Retinal pigment epithelial cell (primary cell): ENCODE results near the gene ARL13B.

Source experiments
- DNase-seq: peaks from one replicate; pipeline ENCODE4 v3.0.0-alpha.2; 2010; ENCODE audit warnings: low read depth
- H3K4me3 ChIP-seq: 2 replicates; pipeline ENCODE4 v1.5.1; 2011; ENCODE audit warnings: mild to moderate bottlenecking, low read length, control low read depth, moderate library complexity
- TF ChIP-seq, protein P1 (sequence below): conservative IDR thresholded peaks from 2 replicates; pipeline ENCODE4 v1.5.1; 2011; ENCODE audit warnings: low read depth, low read length, control low read depth, inconsistent platforms

The ARL13B gene

DNA sequence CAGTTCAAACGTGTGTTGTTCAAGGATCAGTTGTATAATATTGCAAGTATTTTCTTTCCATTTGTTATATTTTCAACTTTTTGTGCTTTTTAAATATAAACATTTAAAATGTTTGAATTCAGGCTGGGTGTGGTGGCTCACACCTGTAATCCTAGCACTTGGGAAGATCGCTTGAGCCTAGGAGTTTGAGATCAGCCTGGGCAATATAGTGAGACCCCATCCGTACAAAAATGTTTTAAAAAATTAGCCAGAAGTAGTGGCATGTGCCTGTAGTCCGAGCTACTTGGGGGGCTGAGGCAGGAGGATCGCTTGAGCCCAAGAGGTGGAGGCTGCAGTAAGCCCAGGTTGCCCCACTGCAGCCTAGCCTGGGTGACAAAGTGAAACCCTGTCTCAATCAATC lies 4.7 kb downstream of the ARL13B start:
- TF ChIP-seq, protein P1, sequence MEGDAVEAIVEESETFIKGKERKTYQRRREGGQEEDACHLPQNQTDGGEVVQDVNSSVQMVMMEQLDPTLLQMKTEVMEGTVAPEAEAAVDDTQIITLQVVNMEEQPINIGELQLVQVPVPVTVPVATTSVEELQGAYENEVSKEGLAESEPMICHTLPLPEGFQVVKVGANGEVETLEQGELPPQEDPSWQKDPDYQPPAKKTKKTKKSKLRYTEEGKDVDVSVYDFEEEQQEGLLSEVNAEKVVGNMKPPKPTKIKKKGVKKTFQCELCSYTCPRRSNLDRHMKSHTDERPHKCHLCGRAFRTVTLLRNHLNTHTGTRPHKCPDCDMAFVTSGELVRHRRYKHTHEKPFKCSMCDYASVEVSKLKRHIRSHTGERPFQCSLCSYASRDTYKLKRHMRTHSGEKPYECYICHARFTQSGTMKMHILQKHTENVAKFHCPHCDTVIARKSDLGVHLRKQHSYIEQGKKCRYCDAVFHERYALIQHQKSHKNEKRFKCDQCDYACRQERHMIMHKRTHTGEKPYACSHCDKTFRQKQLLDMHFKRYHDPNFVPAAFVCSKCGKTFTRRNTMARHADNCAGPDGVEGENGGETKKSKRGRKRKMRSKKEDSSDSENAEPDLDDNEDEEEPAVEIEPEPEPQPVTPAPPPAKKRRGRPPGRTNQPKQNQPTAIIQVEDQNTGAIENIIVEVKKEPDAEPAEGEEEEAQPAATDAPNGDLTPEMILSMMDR: no peak
- no peak overlapping the region for H3K4me3 ChIP-seq
- no peak for DNase-seq

DNA sequence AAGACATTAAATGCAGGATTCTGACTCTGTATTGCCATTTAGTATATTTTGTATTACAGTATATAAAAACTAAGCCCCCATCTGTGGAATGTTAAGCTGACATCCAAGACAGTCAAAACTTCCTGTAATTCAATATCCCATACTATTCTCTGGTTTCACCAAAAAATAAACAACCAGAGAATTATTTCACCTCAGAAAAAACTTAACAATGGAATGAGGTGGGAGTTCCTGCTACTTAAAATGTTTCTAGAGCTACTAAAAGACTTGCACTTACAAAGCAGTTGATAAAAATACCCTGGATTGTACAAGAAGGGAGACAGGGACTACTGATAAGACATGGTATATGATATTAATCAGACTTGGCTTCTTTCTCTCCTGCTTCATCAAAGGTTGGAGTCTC lies 8.3 kb downstream of the ARL13B start:
- TF ChIP-seq, protein P1: no peak
- no peak for DNase-seq
- no peak overlapping the region for H3K4me3 ChIP-seq

DNA sequence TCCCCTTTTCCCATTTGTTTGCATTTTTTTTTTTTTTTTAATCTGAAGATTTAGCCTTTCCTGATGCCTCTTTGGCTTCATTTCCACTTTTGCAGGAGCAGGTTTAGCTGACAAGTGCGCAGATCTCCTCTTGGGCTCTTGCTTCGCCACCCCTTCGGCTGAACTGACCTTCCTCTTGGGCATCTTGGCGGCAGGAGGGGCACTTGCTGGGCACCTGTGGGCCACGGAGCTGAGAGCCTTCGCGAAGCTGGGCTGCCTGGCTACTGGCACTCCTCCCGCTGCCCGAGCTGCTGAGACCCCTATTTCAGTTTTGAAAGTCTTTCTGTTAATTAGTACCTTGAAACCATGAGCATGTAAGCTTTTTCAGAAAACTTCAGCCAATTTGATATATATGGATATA lies 8.8 kb downstream of the ARL13B start:
- TF ChIP-seq, protein P1: no peak
- no peak for DNase-seq
- H3K4me3 ChIP-seq: no peak overlapping the region

DNA sequence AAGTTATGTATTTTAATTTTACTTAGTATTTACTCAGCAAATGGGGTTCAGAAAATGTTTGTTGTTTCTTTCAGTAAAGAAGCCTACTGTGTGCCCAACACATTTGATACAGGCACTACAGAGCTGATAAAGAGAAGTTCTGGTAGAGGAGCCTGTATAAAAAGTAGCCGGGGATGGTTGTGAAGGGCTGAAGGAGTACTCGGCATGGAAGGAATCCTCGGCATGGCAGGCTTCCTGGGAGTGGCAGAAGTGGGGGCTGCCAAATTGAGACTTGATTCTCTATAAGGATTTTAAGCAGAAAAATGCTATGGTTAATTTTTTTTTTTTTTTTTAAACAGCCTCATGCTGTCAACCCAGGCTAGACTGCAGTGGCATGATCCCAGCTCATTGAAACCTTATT lies 9.3 kb downstream of the ARL13B start:
- TF ChIP-seq, protein P1: no peak
- DNase-seq: no peak
- no peak overlapping the region for H3K4me3 ChIP-seq

DNA sequence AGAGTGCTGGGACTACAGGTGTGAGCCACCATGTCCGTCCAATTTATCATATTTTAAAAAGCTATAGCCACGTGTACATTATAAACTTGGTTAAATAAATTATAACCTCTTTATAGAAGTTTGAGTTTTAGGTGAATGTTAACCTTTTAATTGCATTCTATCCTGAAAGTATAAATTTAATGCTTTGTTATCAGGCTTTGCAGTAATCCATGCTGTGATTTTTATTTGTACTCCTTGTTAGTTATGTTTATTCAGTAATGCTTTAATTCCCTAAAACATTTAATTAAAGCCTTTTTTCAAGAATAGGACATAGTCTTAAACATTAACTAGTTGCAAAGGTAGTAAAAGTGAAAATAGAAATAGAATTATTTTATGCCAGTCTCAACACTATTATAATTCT lies 11.7 kb downstream of the ARL13B start:
- no peak for DNase-seq
- H3K4me3 ChIP-seq: no peak overlapping the region
- TF ChIP-seq, protein P1: no peak

DNA sequence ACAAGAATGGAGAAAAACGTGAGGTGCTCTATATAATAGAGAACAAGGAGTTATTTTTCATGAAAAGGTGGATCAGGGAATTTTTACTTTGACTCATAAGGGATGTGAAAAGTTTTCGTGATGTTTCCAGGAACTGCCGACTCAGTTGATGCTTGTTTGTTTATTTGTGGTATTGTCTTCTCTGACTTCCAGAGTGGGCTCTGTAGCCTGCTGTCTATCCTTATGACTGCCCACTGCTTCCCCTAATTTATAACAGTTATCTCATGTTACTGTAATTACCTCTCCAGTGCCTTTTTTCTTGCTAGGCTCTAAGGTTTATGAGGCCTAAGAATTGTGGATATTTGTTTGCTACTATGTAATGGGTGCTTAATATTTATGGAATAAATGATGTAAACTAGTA lies 12.3 kb downstream of the ARL13B start:
- no peak for DNase-seq
- TF ChIP-seq, protein P1: no peak
- H3K4me3 ChIP-seq: no peak overlapping the region

DNA sequence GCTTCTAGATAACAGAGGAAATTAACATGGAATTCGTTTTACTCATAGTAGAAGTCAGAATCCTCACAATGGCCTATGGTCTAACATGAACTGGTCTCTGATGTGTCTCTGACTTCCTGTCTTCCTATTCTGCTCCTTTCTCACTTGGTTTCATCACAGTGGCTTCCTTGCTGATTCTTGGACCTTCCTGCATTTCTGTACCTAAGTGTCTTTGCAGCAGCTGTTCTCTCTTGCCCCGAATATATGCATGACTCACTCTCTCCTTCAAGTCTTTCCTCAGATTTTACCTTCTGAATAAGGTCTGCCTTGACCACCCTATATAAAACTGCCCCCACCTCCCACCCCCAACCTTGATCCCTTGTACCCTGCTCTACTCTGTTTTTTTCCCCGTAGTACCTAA lies 14.1 kb downstream of the ARL13B start:
- H3K4me3 ChIP-seq: no peak overlapping the region
- DNase-seq: no peak
- TF ChIP-seq, protein P1: no peak
